ENCODE results near the gene VSTM4.

The VSTM4 gene

GRCh38 chr10:49001402-49001801 lies 113.9 kb downstream of the VSTM4 start:
- DNase-seq: peak; percentile 31

- no peak for DNase-seq
These were observed 114.6 kb downstream of the VSTM4 start for GRCh38 chr10:49000437-49001398.

GRCh38 chr10:48999346-48999745 lies 116.0 kb downstream of the VSTM4 start:
- DNase-seq: no peak

GRCh38 chr10:48996329-48996728 lies 119.0 kb downstream of the VSTM4 start:
- no peak for DNase-seq

GRCh38 chr10:48993627-48994026 lies 121.7 kb downstream of the VSTM4 start:
- no peak for DNase-seq

- no peak for DNase-seq
These were observed 125.1 kb downstream of the VSTM4 start for GRCh38 chr10:48990226-48990625.

GRCh38 chr10:48985621-48986158 lies 129.6 kb downstream of the VSTM4 start:
- DNase-seq: no peak

- peak; percentile 46 for DNase-seq
These were observed 131.5 kb downstream of the VSTM4 start for GRCh38 chr10:48983648-48984351.

- DNase-seq: no peak
These were observed 132.7 kb downstream of the VSTM4 start for GRCh38 chr10:48982584-48982983.

- DNase-seq: peak; percentile 69
These were observed 133.9 kb downstream of the VSTM4 start for GRCh38 chr10:48981310-48981907.

GRCh38 chr10:48978318-48978717 lies 137.0 kb downstream of the VSTM4 start:
- no peak for DNase-seq

GRCh38 chr10:48976196-48976595 lies 139.1 kb downstream of the VSTM4 start:
- DNase-seq: peak; percentile 43

- DNase-seq: no peak
These were observed 140.7 kb downstream of the VSTM4 start for GRCh38 chr10:48974510-48975156.

- DNase-seq: no peak
These were observed 142.3 kb downstream of the VSTM4 start for GRCh38 chr10:48973065-48973464.

GRCh38 chr10:48970654-48971053 lies 144.7 kb downstream of the VSTM4 start:
- no peak for DNase-seq

GRCh38 chr10:48970046-48970445 lies 145.3 kb downstream of the VSTM4 start:
- no peak for DNase-seq

- DNase-seq: no peak
These were observed 147.3 kb downstream of the VSTM4 start for GRCh38 chr10:48968036-48968435.

GRCh38 chr10:48965460-48965859 lies 149.9 kb downstream of the VSTM4 start:
- no peak for DNase-seq

All from hematopoietic multipotent progenitor cell treated with erythropoietin and hydrocortisone succinate and interleukin-3 and kit ligand, for 4 days (in vitro differentiated cells).